GM18868 (cell line): ENCODE measurements around the gene C11orf71.

Experiments
- ATAC-seq: cut with Tn5 transposase; IDR thresholded peaks from one replicate; pipeline ENCODE4 v1.9.1; 2021; ENCODE audit warnings: mild to moderate bottlenecking, moderate library complexity; ENCODE audit not compliant: unreplicated experiment

The C11orf71 gene

GRCh38 chr11:114399490-114400215, 658 bp downstream of the C11orf71 start:
- peak; percentile 25 for ATAC-seq

GRCh38 chr11:114398303-114398920, 1.9 kb downstream of the C11orf71 start:
- no peak for ATAC-seq

- no peak for ATAC-seq
Observed at GRCh38 chr11:114397349-114397982, 2.8 kb downstream of the C11orf71 start.

- ATAC-seq, result no peak
Observed at GRCh38 chr11:114396916-114397315, 3.4 kb downstream of the C11orf71 start.

DNA sequence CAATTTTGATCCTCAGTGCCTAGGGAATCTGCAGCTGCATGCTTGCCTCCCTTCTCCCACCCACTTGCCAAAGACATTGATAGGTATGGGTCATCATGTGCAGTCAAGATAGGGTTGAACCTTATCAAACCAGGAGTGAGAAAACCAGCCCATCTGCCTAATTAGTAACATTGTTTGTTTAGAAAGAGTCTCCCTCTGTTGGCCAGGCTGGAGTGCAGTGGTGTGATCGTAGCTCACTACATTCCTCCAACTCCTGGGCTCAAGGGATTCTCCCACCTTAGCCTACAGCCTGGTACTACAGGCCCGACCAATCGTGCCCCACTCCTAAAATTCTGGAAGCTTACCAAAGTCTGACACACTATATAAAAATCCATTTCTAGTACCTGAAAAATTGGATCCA, 4.6 kb downstream of the C11orf71 start:
- no peak for ATAC-seq

DNA sequence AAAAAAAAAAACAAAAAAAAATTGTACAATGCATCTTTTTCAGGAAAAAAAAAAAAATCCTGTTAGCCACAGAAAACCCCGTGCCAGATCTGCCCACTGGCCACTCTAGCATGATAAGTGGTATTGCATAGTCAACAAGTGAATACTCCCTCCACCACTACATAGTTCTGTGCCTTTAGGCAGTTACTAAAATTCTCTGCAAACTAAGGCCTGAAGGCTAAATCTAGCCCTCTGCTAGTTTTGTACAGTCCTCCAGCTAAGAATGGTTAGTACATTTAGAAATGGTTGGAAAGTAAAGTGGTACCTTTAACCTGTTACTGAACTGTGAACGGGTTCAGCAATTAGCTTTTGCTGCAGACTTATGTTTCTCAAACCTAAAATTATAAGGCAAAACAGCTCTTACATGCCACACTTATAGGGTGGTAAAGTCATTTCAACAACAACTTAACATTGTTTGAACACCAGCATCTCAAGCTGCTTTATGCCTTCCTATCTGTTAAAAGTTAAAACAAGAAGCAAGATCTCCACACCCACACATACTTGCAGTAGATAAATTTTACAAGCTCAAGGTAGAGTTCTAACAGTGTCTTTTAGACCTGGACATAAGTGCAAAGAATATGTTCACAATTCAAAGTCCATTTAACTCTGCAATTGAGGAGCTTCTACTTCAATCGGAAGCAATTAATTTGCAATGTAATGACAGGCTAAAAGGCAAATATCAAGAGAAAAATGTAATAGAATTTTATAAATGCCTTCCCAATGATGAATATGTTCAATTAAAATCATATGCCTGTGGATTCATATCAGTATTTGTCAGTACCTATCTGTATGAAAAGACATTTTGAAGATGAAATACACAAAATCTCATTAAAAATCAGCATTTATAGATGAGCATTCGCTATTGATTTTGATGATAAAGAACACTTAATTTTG, 7.3 kb downstream of the C11orf71 start:
- ATAC-seq, result no peak

GRCh38 chr11:114386545-114386944, 13.8 kb downstream of the C11orf71 start:
- ATAC-seq, result no peak

- ATAC-seq, result no peak
Observed at GRCh38 chr11:114386131-114386530, 14.2 kb downstream of the C11orf71 start.

DNA sequence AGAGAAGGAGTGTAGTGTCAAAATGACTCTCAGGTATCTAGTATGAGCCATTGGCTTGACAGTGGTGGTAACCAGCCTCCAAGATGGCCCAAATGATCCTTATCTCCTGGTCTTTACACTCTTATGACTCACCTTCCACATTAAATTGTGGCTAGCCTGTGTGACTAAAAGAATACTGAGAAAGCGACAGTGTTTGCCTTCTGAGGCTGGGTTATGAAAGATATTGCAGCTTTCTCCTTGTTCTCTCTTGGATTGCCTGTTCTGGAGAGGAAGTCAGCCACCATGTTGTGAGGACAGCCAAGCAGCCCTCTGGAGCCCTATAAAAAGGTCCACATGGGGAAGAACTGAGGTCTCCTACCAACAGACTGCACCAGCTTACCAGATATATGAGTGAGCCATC, 15.8 kb downstream of the C11orf71 start:
- no peak for ATAC-seq

DNA sequence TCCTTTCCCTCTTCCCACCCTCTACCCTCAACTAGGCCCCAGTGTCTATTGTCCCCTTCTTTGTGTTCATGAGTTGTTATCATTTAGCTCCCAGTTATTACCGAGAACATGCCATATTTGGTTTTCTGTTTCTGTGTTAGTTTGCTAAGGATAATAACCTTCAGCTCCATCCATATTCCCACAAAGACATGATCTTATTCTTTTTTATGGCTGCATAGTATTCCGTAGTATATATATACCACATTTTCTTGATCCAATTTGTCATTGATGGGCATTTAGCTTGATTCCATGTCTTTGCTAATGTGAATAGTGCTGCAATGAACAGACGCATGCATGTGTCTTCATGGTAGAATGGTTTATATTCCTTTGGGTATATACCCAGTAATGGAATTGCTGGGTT, 17.8 kb downstream of the C11orf71 start:
- ATAC-seq, result no peak

GRCh38 chr11:114379394-114380069, 20.8 kb downstream of the C11orf71 start:
- no peak for ATAC-seq

- ATAC-seq, result no peak
Observed at GRCh38 chr11:114377612-114378267, 22.6 kb downstream of the C11orf71 start.

DNA sequence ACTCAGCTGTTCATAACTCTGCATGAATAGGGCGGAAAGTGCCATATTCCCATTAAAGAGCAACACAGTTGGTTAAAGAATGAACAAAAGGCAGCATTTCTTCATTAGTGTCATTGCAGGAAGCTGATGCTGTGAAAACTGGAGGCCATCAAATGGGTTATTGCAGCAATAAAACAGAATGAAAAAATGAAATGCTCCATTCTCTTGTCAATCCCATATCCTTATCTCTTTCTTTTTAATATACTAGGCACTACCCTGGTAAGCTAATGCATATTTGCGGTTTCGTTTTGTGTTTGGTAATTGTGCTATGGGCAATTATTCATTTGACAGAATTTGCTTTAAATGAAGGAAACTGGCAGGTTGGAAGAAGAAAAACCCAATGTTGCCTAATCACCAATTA, 25.3 kb downstream of the C11orf71 start:
- no peak for ATAC-seq

DNA sequence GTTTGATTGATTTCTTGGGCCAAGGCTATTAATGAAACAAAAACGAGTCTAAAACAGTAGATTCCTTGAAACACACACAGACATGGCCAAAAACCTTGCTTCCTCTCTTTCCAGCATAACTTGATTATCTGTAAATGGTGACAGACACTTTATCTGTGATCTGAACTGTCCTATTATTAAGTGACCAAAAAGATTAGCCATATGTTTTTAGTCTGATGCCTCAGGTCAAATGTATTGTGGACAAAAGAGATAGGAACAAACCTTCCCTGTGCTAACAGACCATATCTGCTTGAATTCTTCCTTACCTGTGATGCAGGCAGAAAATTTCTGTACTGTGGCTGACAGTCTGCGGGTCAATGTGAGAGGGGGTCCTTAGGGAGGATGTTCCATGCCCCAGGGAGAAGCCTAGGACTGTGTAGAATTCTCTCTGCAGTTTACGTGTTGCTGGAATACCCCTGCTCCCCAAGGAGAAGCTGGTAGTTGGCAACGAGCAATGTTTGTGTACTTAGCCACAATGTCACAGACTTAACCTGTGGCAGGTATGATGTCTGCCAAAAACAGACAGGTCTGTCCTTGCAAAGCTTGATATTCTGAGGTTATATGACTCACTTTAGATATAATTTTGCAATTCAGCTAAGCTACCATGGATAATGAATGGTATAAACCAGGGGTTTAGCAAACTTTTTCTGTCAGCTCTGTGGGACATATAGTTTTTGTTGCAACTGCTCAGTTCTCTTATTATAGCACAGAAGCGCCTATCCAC, 31.2 kb downstream of the C11orf71 start:
- ATAC-seq, result no peak

DNA sequence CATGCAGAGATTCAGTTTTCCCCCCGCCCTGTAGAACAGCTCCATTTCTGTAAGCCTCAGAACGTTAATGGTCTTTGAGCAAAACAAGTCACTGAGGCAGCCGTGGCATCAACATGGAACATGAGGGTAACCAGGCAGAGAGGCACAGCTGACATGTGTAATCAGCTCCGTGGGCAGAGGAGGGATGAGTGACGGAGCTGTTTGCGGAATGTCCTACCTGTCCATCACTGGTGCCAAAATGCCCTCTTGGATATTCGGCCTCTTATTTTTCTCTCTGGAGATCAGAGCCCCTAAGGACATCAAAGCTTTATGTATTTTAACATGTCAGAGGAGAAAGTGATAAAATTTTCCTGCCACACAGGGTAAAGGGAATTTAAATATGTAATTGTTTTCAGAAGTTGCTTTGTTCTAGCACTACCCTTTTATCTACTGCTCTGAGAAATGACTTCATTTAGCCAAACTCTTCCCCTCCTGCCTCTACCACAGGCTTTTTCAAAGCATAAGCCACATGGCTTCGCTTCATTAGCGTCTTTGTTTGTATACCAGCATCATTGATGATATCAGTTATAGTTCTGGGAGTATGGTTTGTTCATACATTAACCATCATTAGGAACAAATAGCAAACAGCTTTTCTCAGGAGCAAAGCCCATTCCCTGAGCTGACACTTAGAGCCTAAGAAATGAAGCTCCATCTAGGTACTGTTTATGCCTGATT, 32.9 kb downstream of the C11orf71 start:
- no peak for ATAC-seq

- ATAC-seq, result no peak
Observed at GRCh38 chr11:114366331-114367243, 33.7 kb downstream of the C11orf71 start.

GRCh38 chr11:114362958-114363357, 37.4 kb downstream of the C11orf71 start:
- ATAC-seq, result no peak

- no peak for ATAC-seq
Observed at GRCh38 chr11:114362326-114362725, 38.0 kb downstream of the C11orf71 start.
